HEK293T (cell line): Measurements from ENCODE around the gene DTNBP1.
"Not testable (repeated sequence)": the region's sequence is repeated elsewhere in the genome, so short reads cannot be mapped to it uniquely, and the experiment has no call there.

Source experiments
- CTCF ChIA-PET: fragments of 350-600 bp; formaldehyde crosslinking; extraction: SDS; loops from one replicate; lab custom pipeline; 2021; ENCODE audit warnings: antibody characterized with exemption, inconsistent platforms; lab: Yijun Ruan, JAX
- POLR2A ChIA-PET: fragments of 350-600 bp; formaldehyde crosslinking; extraction: SDS; loops from one replicate; lab custom pipeline; 2020; ENCODE audit warnings: antibody characterized with exemption, inconsistent platforms; lab: Yijun Ruan, JAX
- DNase-seq: peaks from one replicate; pipeline ENCODE4 v3.0.0; 2012; ENCODE audit warnings: mixed read lengths; ENCODE audit errors: extremely low spot score
- ARNT ChIP-seq: fragments of 450-650 bp; IDR thresholded peaks from 2 replicates; pipeline ENCODE4 v1.6.1; 2017; ENCODE audit warnings: mild to moderate bottlenecking
- BHLHE40 ChIP-seq: fragments of 450-650 bp; IDR thresholded peaks from 2 replicates; pipeline ENCODE4 v1.6.1; 2016; ENCODE audit warnings: mild to moderate bottlenecking, moderate library complexity, borderline replicate concordance
- CTBP1 ChIP-seq: fragments of 450-650 bp; IDR thresholded peaks from 2 replicates; pipeline ENCODE4 v1.6.1; 2016; ENCODE audit warnings: borderline replicate concordance
- ELF4 ChIP-seq: fragments of 450-650 bp; IDR thresholded peaks from 2 replicates; pipeline ENCODE4 v1.6.1; 2017; ENCODE audit warnings: antibody characterized with exemption
- FOXA1 ChIP-seq: fragments of 450-650 bp; IDR thresholded peaks from 2 replicates; pipeline ENCODE4 v1.6.1; 2016; ENCODE audit warnings: mild to moderate bottlenecking
- FOXK2 ChIP-seq: fragments of 450-650 bp; IDR thresholded peaks from 2 replicates; pipeline ENCODE4 v1.6.1; 2016; ENCODE audit warnings: mild to moderate bottlenecking
- FOXM1 ChIP-seq: fragments of 450-650 bp; IDR thresholded peaks from 2 replicates; pipeline ENCODE4 v1.6.1; 2017; ENCODE audit warnings: mild to moderate bottlenecking, borderline replicate concordance
- HDGF ChIP-seq: fragments of 450-650 bp; IDR thresholded peaks from 2 replicates; pipeline ENCODE4 v1.6.1; 2017; ENCODE audit warnings: antibody characterized with exemption, borderline replicate concordance
- L3MBTL2 ChIP-seq: fragments of 450-650 bp; conservative IDR thresholded peaks from 2 replicates; pipeline ENCODE4 v1.6.1; 2016; ENCODE audit warnings: mild to moderate bottlenecking
- LEF1 ChIP-seq: fragments of 450-650 bp; IDR thresholded peaks from 2 replicates; pipeline ENCODE4 v1.6.1; 2017; ENCODE audit warnings: mild to moderate bottlenecking, borderline replicate concordance
- NFRKB ChIP-seq: fragments of 450-650 bp; IDR thresholded peaks from 2 replicates; pipeline ENCODE4 v1.6.1; 2016; ENCODE audit warnings: mild to moderate bottlenecking, moderate library complexity
- SP1 ChIP-seq: fragments of 450-650 bp; IDR thresholded peaks from 2 replicates; pipeline ENCODE4 v1.6.1; 2017
- SUZ12 ChIP-seq: fragments of 450-650 bp; IDR thresholded peaks from 2 replicates; pipeline ENCODE4 v1.6.1; 2016; ENCODE audit warnings: mild to moderate bottlenecking
- TARDBP ChIP-seq: fragments of 450-650 bp; IDR thresholded peaks from 2 replicates; pipeline ENCODE4 v1.6.1; 2016
- ZNF384 ChIP-seq: fragments of 450-650 bp; IDR thresholded peaks from 2 replicates; pipeline ENCODE4 v1.6.1; 2016
- TF ChIP-seq, protein P1 (sequence below): fragments of 450-650 bp; IDR thresholded peaks from 2 replicates; pipeline ENCODE4 v1.6.1; 2016

The DTNBP1 gene

DNA sequence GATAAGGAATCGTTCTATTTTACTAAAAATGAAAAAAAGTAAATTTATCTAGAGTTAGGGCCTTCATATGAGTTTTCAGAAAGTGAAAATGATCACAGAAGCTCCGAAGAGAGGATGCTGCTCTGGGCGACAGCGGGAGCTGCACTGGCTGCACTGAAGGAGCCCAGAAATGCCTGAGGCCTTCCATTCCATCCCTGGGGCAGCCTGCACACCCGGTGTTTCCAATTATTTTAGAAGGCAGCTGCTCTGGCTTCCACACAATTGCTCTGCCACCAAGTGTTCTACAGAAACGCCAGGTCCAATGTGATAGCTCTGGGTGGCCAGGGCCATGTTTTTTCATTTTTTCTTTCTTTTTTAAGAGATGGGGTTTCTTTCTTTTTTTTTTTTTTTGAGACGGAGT, 3.6 kb downstream of the DTNBP1 start:
- no peak for DNase-seq
- CTCF ChIA-PET, result no interaction called here
- TF ChIP-seq SP1 (no peak), ZNF384 (no peak), FOXM1 (no peak), HDGF (no peak)
- POLR2A ChIA-PET, result no interaction called here

- POLR2A ChIA-PET, result no interaction called here
- no peak for TF ChIP-seq ZNF384
- TF ChIP-seq, protein P1, sequence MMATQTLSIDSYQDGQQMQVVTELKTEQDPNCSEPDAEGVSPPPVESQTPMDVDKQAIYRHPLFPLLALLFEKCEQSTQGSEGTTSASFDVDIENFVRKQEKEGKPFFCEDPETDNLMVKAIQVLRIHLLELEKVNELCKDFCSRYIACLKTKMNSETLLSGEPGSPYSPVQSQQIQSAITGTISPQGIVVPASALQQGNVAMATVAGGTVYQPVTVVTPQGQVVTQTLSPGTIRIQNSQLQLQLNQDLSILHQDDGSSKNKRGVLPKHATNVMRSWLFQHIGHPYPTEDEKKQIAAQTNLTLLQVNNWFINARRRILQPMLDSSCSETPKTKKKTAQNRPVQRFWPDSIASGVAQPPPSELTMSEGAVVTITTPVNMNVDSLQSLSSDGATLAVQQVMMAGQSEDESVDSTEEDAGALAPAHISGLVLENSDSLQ, result no peak
- no peak for DNase-seq
- CTCF ChIA-PET, result no interaction called here
Measured at GRCh38 chr6:15658181-15658744, 4.6 kb downstream of the DTNBP1 start.

GRCh38 chr6:15657290-15657689, 5.5 kb downstream of the DTNBP1 start:
- no peak for DNase-seq
- POLR2A ChIA-PET, result no interaction called here
- TF ChIP-seq ARNT (no peak), SUZ12 (no peak), TARDBP (no peak), CTBP1 (no peak), HDGF (no peak)
- CTCF ChIA-PET, result no interaction called here

DNA sequence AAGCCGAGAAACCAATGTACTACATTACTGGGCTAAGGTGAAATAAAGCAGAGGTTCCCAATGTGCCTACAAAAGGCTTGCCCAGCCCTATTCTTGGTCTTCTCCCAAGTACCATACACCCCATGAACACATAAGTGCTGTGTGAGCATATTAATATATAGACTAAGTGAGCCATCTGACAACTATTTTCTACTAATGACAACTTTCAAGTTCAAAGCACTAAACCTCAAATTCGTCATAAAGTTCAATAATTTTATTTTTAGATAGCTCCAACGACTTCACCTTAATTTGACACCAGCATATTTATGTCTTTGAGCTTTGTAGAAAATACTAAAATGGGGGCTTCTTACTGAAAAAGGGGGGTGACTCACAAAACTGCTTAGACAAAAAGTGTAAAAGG, 6.7 kb downstream of the DTNBP1 start:
- POLR2A ChIA-PET, result no interaction called here
- DNase-seq, result no peak
- TF ChIP-seq ZNF384 (no peak), LEF1 (no peak), SUZ12 (no peak), FOXM1 (no peak), NFRKB (no peak), FOXK2 (no peak), CTBP1 (no peak), BHLHE40 (no peak), FOXA1 (no peak), HDGF (no peak), L3MBTL2 (no peak), ARNT (no peak), TARDBP (no peak), ELF4 (no peak)
- TF ChIP-seq, protein P1, result no peak
- CTCF ChIA-PET, result interaction anchor here (1.0 kb wide), 1 partner anchor 35 kb away, joined by 3 read pairs; no protein-coding TSS in a partner anchor

- no peak for DNase-seq
- CTCF ChIA-PET, result no interaction called here
- POLR2A ChIA-PET, result no interaction called here
- TF ChIP-seq ZNF384 (no peak), L3MBTL2 (no peak), TARDBP (no peak), SP1 (no peak), ELF4 (no peak), HDGF (no peak), ARNT (no peak), FOXK2 (no peak), FOXM1 (no peak), NFRKB (no peak), BHLHE40 (no peak), FOXA1 (no peak), LEF1 (no peak)
- TF ChIP-seq, protein P1, result no peak
Measured at GRCh38 chr6:15654250-15654649, 8.6 kb downstream of the DTNBP1 start.

- ChIA-PET CTCF (no interaction called here), POLR2A (no interaction called here)
- TF ChIP-seq ZNF384, result no peak
- TF ChIP-seq, protein P1, result no peak
- TF ChIP-seq FOXK2, result no peak
- TF ChIP-seq HDGF, result no peak
- no peak for TF ChIP-seq TARDBP
- no peak for TF ChIP-seq NFRKB
- no peak for TF ChIP-seq ARNT
- no peak for TF ChIP-seq LEF1
- TF ChIP-seq SP1, result no peak
- TF ChIP-seq FOXA1, result no peak
- no peak for TF ChIP-seq SUZ12
- no peak for TF ChIP-seq ELF4
- no peak for TF ChIP-seq CTBP1
- DNase-seq, result no peak
Measured at GRCh38 chr6:15653581-15653980, 9.2 kb downstream of the DTNBP1 start.

GRCh38 chr6:15650004-15650559, 12.7 kb downstream of the DTNBP1 start:
- DNase-seq, CTCF ChIA-PET, POLR2A ChIA-PET: not testable (repeated sequence)
